Endothelial cell of umbilical vein (primary cell): Measurements from ENCODE around the gene NR0B1.

ENCODE experiments used
- CTCF ChIP-seq, 2 donors: IDR thresholded peaks; 1 replicate in 1 of 2; 2 replicates in 1 of 2; pipeline ENCODE4 v1.5.1; 2011; ENCODE audit warnings: low read length in 2 of 2, mild to moderate bottlenecking in 2 of 2, moderate library complexity in 2 of 2, control low read depth in 1 of 2, inconsistent platforms in 1 of 2, low read depth in 1 of 2; ENCODE audit not compliant: insufficient read depth in 1 of 2; ENCODE audit errors: extremely low read depth in 1 of 2
- MYC ChIP-seq: IDR thresholded peaks from one replicate; pipeline ENCODE4 v1.6.1; 2011; ENCODE audit warnings: mild to moderate bottlenecking, low read depth, low read length
- POLR2AphosphoS5 ChIP-seq: IDR thresholded peaks from 2 replicates; pipeline ENCODE4 v1.6.1; 2012; ENCODE audit warnings: low read depth, mild to moderate bottlenecking, control low read depth, low read length, moderate library complexity; ENCODE audit not compliant: insufficient read depth

GRCh38 chrX:30270639-30271038 is 38.6 kb downstream of the NR0B1 start:
- TF ChIP-seq CTCF (IDR thresholded peaks at IDR 0.05; ENCODE audit: extremely low read depth in 1 of 2, insufficient read depth in 1 of 2, low read depth in 1 of 2, low read length in 2 of 2) (no peak), POLR2AphosphoS5 (no peak), MYC (no peak)
